Activated B cell treated with CpG ODN at 0.5 μM for 24 hours (primary cell): ENCODE data around the gene EVA1A. TPM values are rescaled to one million over a fixed set of nuclear protein-coding genes. Genes with fewer than 3 reads are reported as not detected.

Source experiments
- ATAC-seq: fragments of 200-7000 bp; cut with Tn5 transposase; one replicate; pipeline ENCODE4 v1.10.0; 2021; ENCODE audit warnings: low read depth, mild to moderate bottlenecking, moderate library complexity
- CTCF ChIA-PET: fragments of 350-600 bp; sonication (Branson Sonifier 250); formaldehyde crosslinking; loops from one replicate; lab custom pipeline; 2021; ENCODE audit warnings: antibody characterized with exemption; lab: Charles Lee
- POLR2A ChIA-PET: fragments of 350-600 bp; sonication (Branson Sonifier 250); formaldehyde crosslinking; loops from one replicate; lab custom pipeline; 2021; ENCODE audit warnings: antibody characterized with exemption; lab: Charles Lee
- DNase-seq: peaks from one replicate; pipeline ENCODE4 v3.0.0; 2022
- H3K27ac Mint-ChIP-seq: one replicate; pipeline ENCODE4 v1.8.0; 2020; ENCODE audit warnings: mixed read lengths
- H3K27me3 Mint-ChIP-seq: one replicate; pipeline ENCODE4 v1.8.0; 2021; ENCODE audit warnings: mixed read lengths
- H3K36me3 Mint-ChIP-seq: one replicate; pipeline ENCODE4 v1.8.0; 2021; ENCODE audit warnings: low read depth, mixed read lengths
- H3K4me1 Mint-ChIP-seq: one replicate; pipeline ENCODE4 v1.8.0; 2021; ENCODE audit warnings: mixed read lengths
- H3K4me3 Mint-ChIP-seq: one replicate; pipeline ENCODE4 v1.8.0; 2020; ENCODE audit warnings: mild to moderate bottlenecking, mixed read lengths
- H3K9me3 Mint-ChIP-seq: one replicate; pipeline ENCODE4 v1.8.0; 2020; ENCODE audit warnings: mixed read lengths
- intact Hi-C: fragments of 100-400 bp; cut with micrococcal nuclease; formaldehyde crosslinking; loops from one replicate; pipeline ENCODE4 v1.15.1; 2024
- total RNA-seq: library from RNA; stranded (reverse); gene quantifications from 2 replicates; pipeline ENCODE4 v1.2.3, GENCODE V29; 2022
- TF ChIP-seq, protein P1 (sequence below): fragments of 200-600 bp; IDR thresholded peaks from one replicate; pipeline ENCODE4 v1.8.0; 2022; ENCODE audit warnings: antibody characterized with exemption, mild to moderate bottlenecking

EVA1A gene
- total RNA-seq, 1 donor from 2014 or later: not detected

GRCh38 chr2:75564026-75564688 is 3.4 kb upstream of the EVA1A start:
- Mint-ChIP-seq H3K27ac (no peak overlapping the region), H3K36me3 (no peaks in the 10 kb centered on the region), H3K27me3 (peaks cover 37% of the 10 kb centered on the region), H3K4me3 (no peak overlapping the region), H3K9me3 (peaks cover 2% of the 10 kb centered on the region), H3K4me1 (peaks cover 12% of the 10 kb centered on the region)
- TF ChIP-seq, protein P1, sequence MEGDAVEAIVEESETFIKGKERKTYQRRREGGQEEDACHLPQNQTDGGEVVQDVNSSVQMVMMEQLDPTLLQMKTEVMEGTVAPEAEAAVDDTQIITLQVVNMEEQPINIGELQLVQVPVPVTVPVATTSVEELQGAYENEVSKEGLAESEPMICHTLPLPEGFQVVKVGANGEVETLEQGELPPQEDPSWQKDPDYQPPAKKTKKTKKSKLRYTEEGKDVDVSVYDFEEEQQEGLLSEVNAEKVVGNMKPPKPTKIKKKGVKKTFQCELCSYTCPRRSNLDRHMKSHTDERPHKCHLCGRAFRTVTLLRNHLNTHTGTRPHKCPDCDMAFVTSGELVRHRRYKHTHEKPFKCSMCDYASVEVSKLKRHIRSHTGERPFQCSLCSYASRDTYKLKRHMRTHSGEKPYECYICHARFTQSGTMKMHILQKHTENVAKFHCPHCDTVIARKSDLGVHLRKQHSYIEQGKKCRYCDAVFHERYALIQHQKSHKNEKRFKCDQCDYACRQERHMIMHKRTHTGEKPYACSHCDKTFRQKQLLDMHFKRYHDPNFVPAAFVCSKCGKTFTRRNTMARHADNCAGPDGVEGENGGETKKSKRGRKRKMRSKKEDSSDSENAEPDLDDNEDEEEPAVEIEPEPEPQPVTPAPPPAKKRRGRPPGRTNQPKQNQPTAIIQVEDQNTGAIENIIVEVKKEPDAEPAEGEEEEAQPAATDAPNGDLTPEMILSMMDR: no peak
- intact Hi-C loops: no loop called here
- DNase-seq (no peak), ATAC-seq (no peak)
- CTCF ChIA-PET: no interaction called here
- POLR2A ChIA-PET: no interaction called here

GRCh38 chr2:75563591-75563990 is 2.9 kb upstream of the EVA1A start:
- intact Hi-C loops: no loop called here
- TF ChIP-seq, protein P1: no peak
- no peak for ATAC-seq
- Mint-ChIP-seq H3K4me1 (peaks cover 12% of the 10 kb centered on the region), H3K4me3 (no peak overlapping the region), H3K9me3 (no peaks in the 10 kb centered on the region), H3K27ac (no peak overlapping the region), H3K36me3 (no peaks in the 10 kb centered on the region), H3K27me3 (peaks cover 34% of the 10 kb centered on the region)
- POLR2A ChIA-PET: no interaction called here
- CTCF ChIA-PET: no interaction called here
- DNase-seq: no peak

DNA sequence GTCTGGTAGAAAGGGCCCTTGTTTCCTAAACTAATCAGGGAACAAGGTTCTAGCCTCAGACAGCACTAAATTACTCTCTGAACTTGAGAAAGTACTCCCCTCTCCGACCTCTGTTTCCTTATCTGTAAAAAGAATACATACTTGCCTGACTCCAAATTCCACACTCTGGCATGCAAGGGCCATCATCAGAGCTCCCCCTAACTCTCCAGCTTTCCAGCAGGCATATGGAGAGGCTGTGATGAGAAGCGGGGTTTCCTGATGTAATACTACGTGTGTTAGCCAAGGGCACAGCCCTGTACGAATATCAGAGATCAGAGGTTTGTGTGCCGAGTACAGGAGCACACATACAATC is 1.8 kb upstream of the EVA1A start:
- no peaks in the 10 kb centered on the region for H3K36me3 Mint-ChIP-seq
- H3K4me3 Mint-ChIP-seq: no peak overlapping the region
- DNase-seq: no peak
- intact Hi-C loops: no loop called here
- CTCF ChIA-PET: no interaction called here
- H3K4me1 Mint-ChIP-seq: peaks cover 12% of the 10 kb centered on the region
- TF ChIP-seq, protein P1: no peak
- H3K27ac Mint-ChIP-seq: no peak overlapping the region
- peaks cover 32% of the 10 kb centered on the region for H3K27me3 Mint-ChIP-seq
- POLR2A ChIA-PET: no interaction called here
- no peak for ATAC-seq
- H3K9me3 Mint-ChIP-seq: no peaks in the 10 kb centered on the region

DNA sequence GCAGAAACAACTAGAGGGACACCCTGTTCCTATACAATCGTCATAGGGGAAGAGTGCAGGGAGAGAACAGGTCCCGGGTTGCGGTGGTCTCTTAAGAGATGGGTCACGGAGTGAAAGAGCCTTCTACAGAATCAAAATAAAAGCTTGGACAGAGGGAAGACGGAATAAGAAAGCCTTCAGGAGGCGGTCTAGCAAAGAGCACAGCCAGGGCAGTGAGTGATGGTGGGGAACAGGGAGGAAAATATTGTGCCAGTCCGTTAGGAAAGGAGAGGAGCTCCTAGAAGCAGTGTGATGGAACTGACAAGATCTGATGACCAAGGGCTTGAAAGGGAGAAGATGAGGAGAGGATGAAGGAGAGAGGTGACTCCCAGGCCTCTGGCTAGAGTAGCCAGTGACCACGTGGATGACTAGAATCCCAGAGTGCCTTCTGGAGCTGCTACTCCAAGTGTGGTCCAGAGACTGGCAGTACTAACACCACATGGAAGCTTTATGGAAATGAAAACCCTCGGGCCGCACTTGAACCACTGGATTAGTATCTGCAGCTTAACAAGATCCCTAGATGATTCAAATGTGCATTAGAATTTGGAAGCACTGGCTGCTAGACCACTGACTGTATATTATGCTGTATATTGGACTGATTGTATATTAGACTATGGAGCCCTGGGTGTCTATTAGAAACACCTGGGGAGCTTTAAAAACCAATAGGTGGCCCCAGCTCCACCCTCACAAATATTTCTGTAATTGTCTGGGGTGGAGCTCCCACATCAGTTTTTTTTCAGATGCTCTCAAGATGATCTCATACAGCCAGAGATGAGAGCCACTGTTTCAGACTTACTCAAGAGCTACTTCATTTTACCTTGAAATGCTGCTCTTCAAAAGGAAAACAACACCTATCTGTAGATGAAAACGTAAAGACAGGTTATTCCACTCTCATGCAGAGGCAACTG is 1.1 kb upstream of the EVA1A start:
- peaks cover 12% of the 10 kb centered on the region for H3K4me1 Mint-ChIP-seq
- no peaks in the 10 kb centered on the region for H3K36me3 Mint-ChIP-seq
- DNase-seq (no peak), ATAC-seq (no peak)
- no peak overlapping the region for H3K27ac Mint-ChIP-seq
- no peaks in the 10 kb centered on the region for H3K9me3 Mint-ChIP-seq
- CTCF ChIA-PET: no interaction called here
- TF ChIP-seq, protein P1: no peak
- peaks cover 32% of the 10 kb centered on the region for H3K27me3 Mint-ChIP-seq
- POLR2A ChIA-PET: no interaction called here
- intact Hi-C loops: no loop called here
- H3K4me3 Mint-ChIP-seq: no peak overlapping the region

DNA sequence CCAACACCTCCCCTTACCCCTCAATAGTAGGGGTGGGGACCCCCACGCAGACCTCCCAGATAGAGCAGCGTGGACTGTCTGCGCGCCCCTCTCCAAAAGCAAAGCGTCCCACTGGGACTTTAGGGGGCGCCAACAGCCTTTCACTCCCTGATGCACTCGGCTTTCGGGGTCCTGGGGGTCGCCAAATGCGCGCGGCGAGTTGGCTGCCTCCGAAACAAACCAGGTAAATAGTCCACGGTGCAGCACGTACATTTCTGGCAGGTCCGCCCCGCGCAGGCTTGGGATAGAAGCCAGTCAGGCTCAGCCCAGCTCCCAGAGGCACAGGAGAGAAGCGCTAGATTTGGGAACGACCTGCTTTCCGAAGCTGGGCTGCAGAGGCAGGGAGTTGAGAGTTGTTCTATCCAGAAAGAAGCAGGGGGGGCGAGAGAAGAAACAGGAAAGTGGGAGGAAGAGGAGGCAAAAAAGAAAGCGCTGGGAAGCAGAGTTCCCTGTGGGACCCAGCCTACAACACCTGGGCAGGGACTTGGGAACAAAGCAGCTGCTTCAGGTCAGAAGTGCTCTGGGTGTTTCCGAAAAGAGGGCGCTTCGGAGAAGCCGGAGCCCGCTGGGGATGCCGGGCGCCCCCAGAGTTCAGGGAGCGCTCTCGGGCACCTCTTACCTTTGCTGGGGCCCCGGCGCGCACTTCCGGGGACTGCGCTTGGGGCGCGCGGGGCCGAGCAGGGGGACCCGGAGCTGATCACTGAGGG is 544 bp downstream of the EVA1A start:
- ChIA-PET CTCF (no interaction called here), POLR2A (no interaction called here)
- DNase-seq (no peak), ATAC-seq (no peak)
- H3K4me1 Mint-ChIP-seq: peaks cover 12% of the 10 kb centered on the region
- intact Hi-C loops: no loop called here
- peak overlapping the region; percentile 65 for H3K4me3 Mint-ChIP-seq
- H3K9me3 Mint-ChIP-seq: no peaks in the 10 kb centered on the region
- peaks cover 37% of the 10 kb centered on the region for H3K27me3 Mint-ChIP-seq
- no peaks in the 10 kb centered on the region for H3K36me3 Mint-ChIP-seq
- no peak overlapping the region for H3K27ac Mint-ChIP-seq
- TF ChIP-seq, protein P1: no peak
